HG02763 (cell line): ENCODE results near the gene BMP6.

ENCODE experiments used
- ATAC-seq: cut with Tn5 transposase; IDR thresholded peaks from one replicate; pipeline ENCODE4 v1.9.1; 2021; ENCODE audit warnings: mild to moderate bottlenecking, moderate library complexity; ENCODE audit not compliant: unreplicated experiment

Gene BMP6

GRCh38 chr6:7719364-7719850 lies 6.5 kb upstream of the BMP6 start:
- ATAC-seq: no peak

DNA sequence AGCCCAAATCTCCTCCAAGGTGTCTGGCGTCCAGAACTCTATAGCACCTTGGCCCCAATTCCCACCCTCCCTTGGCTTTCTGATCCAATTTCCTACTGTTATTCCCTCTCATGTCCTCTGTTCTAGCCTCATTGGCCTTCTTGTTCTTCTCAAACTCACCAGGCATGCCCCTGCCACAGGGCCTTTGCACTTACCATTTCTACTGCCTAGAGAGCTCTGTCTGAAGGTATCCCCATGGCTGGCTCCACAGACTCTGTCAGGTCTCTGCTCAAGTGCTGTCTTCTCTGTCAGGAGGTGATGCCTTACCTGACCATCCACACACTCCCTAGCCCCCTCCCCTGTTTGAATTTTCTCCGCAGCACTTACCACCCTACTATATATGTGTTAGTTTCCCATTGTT lies 5.6 kb upstream of the BMP6 start:
- ATAC-seq: no peak

DNA sequence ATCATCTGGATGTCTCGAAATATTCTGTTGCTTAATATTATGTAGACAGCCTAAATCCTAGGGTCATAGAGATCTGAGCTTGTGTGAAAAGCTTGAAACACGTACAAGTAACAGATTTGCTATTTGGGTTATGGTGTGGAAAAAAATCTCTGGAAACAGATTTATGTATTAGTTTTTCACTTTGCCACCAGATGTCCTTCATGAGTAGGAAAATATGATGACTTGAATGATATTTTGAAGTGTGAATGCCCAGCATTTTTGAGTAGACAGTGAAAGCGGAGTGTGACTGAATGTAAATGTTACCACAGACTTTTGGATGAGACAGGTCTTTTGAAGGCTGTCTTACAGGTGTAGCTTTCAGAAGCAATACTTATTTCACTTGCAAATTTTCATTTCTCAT lies 4.2 kb upstream of the BMP6 start:
- ATAC-seq: no peak

DNA sequence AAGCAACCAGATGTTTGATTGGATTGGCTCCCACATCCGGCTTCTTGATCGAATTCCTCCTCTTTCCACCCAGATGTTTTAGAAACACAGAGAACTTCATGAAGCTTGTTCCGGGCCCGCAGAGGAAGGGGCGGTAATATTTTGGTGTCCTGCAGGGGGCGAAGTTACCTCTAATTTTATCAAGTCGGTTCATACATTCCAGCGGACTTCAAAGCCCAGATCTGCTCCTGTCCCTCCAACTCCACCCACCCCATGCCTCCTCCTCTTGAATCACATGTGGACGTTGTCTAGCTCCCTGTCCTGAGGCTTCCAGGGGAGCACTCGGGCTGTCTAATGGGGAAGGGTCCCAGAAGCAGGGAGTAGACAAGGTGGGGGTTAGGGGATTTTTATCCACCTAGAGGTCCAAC lies 2.9 kb upstream of the BMP6 start:
- ATAC-seq: no peak

DNA sequence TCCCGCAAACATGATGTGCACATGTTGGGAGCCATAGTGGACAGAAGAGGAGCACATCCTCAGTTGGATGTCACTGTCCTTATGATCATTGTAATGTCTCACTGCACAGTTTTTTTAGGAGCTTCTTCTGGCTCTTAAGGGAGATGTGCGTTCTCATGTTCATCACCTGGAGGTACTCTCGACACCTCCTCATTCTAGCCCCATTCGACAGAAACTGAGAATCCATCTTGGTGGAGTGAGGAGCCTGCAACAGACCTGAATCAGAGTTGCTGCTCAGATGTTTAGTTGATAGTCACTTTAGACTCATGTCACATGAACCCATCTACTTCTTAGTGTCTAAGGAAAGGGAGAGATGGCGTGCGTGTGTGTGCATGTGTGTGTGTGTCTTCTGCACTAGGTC lies 2.3 kb upstream of the BMP6 start:
- ATAC-seq: no peak

DNA sequence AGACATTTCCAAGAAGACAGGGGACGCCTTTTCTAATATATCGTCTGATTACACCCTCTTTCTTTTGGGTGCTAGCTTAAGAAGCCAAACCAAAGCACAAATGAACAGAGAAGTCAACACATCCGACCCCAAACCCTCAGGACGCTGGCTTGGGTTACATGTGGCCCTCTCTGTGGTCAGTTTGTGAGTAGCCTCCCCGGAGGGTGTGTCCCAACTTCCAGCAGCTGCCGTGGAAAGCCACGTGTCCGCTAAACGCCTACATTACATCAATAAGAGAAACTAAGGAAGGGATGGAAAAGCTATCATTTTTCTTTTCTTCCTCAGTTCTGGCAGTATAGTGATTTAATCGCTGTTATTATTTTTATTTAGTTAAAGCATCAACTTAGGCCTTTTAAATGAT lies 487 bp upstream of the BMP6 start:
- no peak for ATAC-seq

DNA sequence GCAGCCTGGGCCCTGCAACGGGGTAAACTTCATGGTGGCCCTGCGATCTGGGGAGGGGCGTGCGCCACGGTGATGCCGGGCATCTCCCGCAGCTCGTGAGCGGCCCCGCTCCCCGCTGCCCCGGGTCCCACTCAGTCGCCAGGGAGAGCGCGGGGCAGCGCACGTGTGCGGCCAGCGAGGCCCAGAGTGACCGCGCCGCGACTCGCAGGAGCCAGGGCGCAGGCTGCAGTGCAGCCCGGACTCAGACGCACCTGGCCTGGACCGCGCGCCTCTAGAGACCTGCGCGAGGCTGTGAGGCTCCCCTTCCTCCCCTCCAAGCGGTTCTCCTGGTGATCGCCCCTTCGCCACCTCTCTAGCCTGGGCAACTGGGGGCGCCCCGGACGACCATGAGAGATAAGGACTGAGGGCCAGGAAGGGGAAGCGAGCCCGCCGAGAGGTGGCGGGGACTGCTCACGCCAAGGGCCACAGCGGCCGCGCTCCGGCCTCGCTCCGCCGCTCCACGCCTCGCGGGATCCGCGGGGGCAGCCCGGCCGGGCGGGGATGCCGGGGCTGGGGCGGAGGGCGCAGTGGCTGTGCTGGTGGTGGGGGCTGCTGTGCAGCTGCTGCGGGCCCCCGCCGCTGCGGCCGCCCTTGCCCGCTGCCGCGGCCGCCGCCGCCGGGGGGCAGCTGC lies 652 bp downstream of the BMP6 start:
- ATAC-seq: peak; percentile 10

DNA sequence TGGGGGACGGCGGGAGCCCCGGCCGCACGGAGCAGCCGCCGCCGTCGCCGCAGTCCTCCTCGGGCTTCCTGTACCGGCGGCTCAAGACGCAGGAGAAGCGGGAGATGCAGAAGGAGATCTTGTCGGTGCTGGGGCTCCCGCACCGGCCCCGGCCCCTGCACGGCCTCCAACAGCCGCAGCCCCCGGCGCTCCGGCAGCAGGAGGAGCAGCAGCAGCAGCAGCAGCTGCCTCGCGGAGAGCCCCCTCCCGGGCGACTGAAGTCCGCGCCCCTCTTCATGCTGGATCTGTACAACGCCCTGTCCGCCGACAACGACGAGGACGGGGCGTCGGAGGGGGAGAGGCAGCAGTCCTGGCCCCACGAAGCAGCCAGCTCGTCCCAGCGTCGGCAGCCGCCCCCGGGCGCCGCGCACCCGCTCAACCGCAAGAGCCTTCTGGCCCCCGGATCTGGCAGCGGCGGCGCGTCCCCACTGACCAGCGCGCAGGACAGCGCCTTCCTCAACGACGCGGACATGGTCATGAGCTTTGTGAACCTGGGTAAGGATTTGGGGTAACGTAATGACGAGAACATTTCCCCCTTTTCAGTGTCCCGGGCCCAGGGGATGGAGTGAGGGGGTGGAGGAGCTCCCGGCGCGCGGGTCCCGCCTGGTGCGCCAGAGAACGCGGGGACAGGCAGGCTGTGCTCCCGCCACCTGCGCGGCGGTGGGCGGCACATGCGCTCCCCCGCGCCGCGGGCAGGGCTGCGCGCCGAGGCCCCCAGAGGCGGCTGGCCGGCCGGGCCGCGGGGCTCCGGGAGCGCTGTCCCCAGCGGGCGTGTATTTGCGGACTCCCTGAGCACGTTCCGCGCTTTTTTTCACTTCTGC lies 1.4 kb downstream of the BMP6 start:
- ATAC-seq: no peak

DNA sequence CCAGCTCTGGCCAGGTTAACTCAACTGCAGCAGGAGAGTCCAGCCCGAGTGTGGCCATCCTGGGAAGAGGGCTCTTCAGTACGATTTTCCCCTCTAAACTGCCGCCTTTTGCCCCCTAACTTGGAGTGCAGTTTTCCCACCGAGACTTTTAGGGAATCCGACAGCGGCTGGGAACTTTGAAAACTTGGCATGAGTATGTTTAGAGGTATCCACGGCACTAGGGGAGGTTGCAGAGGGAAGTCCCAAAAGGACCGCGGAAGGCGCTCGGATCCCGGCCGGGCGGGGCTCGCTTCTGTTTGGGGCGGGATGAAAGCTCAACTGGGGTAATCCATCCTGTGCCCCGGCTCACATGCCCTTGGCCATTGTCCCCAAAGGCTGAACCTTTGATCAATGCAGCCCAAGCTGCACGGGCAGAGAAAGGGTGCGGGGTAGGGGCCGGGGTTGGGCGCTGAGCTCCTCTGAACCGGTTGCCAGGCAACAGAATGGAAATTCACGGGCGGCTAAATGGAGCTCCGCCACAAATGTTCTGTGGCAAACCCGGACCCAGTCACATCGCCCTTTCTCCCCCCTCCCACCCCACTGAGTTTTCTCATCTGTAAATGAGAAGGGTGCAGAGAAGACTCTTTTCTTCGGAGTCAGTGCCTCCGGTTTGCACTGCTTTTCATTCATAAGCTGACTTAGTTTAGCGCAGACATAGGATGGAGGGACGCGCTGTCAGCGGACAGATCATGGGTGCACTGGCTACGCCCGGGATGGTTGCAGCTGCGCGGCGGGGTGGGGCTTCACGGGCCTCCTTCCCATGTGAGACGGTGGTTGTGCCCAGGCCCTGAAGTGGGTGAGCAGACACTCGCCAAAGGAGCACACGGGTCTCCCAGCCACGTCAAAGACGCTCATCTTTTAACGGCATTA lies 2.3 kb downstream of the BMP6 start:
- ATAC-seq: no peak

DNA sequence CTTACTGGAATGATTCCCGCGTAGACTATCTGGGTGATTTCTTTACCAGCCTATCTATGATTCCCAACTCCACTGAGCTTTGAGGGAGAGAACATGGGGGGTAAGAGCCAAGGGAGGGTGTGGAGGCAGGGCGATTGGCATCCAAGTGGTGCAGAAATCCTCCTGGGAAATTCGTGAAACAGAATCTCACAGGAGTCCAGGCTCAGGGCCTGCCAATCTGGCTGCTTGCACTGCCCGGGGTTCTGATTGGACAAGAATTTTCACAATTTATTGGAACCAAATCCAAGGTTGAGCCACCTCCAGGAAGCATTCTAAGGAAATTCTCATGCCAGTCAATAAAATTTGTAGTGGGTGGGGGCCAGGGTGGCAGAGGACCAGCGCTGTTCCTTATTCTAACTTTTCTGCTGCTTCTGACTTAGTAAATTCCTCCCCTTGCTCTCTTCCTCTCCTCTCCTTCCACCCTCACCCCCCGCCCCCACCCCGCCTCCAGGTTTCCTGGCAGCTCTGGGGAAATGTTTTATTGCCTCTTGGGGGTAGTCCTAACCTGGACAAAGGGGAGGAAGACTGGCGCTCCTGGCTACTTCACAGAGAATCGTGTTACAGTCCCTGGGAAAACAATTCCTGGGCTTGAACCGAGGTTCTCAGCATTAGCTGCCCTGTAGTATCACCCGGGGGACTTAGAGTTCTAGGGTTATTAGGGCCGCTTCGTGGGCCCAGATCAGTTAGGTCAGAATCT lies 3.1 kb downstream of the BMP6 start:
- no peak for ATAC-seq

DNA sequence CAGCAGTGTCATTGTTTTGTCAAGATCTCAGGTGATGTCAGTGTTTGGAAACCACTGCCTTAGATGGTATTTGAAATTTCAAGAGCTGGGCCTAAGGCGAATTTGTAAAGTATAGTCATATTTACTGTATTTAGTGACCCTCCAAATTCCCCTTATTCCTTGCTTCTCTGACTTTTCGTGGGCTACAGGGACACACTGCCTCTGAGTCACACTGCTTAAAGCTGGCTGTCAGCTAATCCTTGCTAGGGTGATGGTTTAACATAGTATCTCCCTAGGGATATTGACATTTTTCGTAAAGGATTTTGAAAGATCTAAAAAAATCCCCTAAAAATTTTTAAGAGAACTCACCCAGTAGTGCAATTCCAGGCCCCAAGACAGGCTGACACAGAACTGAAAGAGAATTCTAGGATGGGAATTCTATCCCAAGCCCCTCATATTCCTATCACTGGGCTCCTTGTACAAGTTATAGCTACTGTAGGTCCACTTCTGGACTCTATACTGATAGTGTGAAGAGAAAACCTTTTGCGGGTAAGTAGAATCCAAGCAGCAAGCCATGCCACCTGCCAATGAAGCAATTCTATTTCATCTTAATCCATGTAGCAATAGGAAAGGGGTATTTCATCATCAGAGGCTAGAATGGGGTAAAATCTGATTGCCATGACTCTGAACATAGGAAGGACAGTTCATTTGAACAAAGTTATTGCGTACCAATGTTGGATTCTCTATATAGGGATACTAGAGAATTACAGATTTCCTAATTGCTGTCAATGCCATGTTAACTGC lies 4.3 kb downstream of the BMP6 start:
- no peak for ATAC-seq

DNA sequence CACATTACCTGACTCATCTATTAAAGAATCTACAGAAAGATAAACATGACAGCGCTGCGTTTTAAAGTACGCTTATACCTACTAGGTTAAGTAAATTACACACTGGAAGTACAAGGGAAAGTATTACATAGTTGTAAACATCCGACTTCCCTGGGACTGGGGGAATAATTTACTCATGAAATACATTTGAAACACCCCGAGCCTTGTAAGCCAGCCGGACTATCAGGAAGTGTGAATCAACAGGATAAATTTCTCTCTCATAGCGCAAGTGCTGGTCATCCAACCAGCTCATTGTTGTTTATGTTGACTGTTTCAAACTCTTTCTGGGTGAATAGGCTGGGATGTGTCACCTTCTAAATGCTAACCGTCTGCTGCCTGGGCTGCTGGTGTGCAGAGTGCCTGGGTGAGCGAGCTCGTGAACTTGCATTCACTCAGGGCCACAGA lies 4.9 kb downstream of the BMP6 start:
- ATAC-seq: no peak

- no peak for ATAC-seq
Measured at GRCh38 chr6:7731294-7731693, 5.4 kb downstream of the BMP6 start.

- no peak for ATAC-seq
Measured at GRCh38 chr6:7732228-7732627, 6.3 kb downstream of the BMP6 start.

DNA sequence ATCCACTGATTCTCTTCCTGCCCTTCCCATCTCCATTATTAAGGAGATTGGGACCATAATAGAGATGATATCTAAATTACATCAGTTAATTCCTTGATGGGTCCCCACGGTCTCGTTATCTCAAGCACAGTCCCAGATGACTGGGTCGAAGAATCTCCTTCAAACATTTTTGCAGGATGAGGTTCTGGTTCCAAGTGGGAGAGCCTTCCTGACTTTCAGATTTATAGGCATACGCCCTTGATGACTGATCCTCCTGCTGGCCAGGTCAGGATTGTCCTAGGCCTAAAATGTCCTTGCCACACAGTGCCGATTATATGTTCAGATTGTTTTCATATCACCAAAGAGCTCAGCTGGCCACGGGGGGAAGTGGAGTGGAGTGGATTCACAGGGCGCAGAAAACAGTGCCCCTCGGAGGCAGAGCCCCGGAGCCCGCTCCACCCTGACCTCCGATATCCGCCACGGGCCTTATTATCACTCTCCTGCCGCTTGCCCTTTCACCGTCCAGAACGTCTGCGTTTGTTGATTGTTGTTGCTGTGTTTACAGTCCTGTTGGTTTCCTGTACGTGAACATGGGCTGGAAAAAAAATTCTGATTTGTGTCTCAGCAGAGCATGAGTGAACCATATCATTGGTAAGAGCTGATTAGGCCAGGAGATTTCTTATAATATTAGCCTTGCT lies 8.9 kb downstream of the BMP6 start:
- no peak for ATAC-seq

DNA sequence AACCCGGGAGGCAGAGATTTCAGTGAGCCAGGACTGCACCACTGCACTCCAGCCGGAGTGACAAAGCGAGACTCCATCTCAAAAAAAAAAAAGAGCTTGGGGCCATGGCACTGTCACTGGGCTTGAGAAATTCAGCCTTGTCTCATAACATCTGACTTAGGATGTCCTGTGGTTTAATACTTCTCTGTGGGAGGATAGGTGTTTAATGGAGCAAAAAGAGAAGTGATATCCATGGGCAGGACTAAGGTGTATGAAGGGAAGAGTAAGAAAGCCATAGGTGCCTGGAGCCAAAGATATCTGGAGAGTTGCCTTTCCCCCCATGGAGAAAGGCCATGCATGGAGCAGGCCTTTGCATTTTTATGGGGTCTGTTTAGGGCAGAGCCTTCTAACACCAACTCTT lies 11.2 kb downstream of the BMP6 start:
- no peak for ATAC-seq

DNA sequence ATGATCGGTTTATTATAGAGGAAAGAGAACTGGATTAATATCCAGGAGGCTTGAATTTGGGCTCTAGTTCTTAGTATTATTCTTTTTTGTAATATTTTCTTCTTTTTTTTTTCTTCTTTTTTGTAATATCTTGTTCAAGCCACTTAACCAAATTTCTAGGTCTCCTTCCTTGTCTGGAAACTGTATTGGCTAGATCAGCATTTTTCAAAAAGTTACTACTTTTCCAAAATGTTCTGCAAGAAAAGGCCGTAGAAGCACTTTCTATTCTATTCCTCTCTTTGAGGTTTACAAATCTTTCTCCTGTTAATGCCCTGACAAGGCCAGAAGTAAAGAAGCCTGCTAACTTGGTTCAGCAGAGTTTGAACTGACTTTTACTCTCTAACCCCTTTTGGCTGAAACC lies 12.0 kb downstream of the BMP6 start:
- ATAC-seq: no peak

GRCh38 chr6:7742223-7742785 lies 16.4 kb downstream of the BMP6 start:
- no peak for ATAC-seq

GRCh38 chr6:7745942-7746341 lies 20.0 kb downstream of the BMP6 start:
- no peak for ATAC-seq
